HG02852 (cell line): ENCODE measurements around the gene SCN7A.
A peak's percentile ranks its signal among the peaks of the same experiment; 100 is the strongest.
"Not testable (repeated sequence)": the region's sequence is repeated elsewhere in the genome, so short reads cannot be mapped to it uniquely, and the experiment has no call there.

ENCODE experiments used
- ATAC-seq: cut with Tn5 transposase; IDR thresholded peaks from one replicate; pipeline ENCODE4 v1.9.1; 2021; ENCODE audit warnings: mild to moderate bottlenecking, moderate library complexity; ENCODE audit not compliant: unreplicated experiment

SCN7A gene

DNA sequence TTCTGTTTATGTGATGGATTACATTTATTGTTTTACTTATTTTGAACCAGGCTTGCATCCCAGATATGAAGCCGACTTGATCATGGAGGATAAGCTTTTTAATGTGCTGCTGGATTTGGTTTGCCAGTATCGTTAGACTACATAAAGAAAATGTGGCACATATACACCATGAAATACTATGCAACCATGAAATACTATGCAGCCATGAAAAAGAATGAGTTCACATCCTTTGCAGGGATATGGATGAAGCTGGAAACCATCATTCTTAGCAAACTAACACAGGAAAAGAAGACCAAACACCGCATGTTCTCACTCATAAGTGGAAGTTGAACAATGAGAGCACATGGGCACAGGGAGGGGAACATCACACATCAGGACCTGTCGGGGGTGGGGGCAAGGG is 38.2 kb downstream of the SCN7A start:
- not testable (repeated sequence) for ATAC-seq

DNA sequence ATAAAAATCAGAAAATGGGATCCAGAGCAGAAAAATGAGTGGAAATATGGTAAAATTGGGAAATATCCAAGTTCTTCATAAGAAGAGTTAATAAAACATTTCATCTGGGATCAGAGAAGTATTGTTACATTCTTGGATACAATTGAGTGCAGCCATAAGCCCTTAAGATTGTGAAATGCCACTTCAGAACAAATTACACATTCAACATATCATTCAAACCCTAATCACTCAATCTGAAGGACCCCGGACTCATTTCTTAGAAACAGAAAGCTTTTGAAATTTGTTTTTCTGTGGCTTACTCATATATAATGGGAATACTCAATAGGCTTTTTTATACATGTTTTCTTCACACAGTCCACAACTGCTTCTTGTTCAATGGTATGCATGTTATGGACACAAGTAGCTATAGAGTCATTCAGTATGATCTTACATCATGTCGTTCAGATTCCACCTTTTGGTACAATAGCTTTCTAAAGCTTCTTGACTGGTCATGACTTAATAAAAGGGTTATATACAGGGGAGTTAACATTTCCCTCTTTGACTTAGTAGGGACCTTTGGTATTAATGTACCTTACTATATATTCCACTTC is 39.9 kb downstream of the SCN7A start:
- ATAC-seq, result no peak

DNA sequence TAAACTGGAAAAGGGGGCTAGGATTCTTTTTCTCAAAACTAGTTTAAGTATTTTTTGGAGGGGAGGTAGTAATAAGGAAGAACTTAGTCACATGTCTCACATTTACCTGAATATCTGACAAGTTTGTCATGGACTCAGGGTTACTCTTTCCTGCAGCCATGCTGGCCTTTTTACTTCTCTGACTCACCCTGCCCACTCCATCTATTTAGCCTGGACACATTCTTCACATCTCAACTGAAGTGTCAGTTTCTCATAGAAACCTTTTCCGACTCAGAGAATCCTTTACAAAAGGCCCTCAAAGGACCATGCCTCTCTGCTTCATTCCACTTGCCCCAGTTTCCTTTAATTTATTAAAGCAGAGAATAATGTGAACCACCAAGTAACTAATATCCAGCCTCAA is 42.6 kb downstream of the SCN7A start:
- no peak for ATAC-seq

DNA sequence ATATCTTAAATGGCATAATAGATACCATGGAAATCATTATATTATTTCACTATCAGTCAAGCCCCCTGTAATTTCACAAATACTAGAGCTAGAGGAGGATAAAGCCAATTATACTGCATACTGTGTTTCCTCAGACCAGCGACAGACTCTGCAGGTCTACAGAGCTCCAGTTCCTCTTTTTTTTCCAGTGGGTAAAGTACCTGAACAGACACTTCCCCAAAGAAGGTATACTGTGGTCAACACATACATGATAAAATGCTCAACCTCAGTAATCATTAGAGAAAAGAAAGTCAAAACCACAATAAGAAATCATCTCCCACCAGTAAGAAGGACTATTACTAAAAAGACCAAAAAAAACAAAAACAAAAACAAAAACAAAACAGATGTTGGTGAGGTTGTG is 44.6 kb downstream of the SCN7A start:
- ATAC-seq, result peak; percentile 89

DNA sequence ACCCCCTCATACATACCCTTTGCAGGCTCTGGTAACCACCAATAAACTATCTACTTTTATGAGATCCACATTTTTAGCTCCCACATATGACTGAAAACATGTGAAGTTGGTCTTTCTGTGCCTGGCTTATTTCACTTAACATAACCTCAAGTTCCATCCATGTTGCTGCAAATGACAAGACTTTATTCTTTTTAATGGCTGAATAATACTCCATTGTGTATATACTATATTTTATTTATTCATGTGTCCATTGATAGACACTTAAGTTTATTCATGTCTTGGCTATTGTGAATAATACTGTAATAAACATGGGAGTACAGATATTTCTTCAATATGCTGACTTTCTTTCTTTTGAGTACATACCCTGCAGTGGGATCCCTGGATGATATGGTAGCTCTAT is 45.9 kb downstream of the SCN7A start:
- ATAC-seq, result no peak

DNA sequence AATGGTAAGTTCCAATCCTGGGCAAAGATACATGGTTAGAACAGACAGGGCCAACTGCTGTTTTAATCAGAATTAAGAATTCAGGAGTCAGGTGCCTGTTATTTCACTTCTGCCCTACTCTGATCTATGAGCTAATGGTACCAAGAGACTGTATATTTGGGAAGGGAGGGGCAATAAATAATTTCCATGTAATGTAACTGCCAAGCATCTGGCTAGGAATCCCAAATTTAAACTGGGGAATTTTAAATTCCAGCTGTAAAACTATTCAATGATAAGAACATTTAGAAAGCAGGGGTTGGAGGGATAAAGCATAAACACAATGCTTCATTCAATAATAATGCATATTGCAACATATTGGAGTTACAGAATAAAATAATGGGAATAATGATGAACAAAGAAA is 49.7 kb downstream of the SCN7A start:
- ATAC-seq, result no peak

DNA sequence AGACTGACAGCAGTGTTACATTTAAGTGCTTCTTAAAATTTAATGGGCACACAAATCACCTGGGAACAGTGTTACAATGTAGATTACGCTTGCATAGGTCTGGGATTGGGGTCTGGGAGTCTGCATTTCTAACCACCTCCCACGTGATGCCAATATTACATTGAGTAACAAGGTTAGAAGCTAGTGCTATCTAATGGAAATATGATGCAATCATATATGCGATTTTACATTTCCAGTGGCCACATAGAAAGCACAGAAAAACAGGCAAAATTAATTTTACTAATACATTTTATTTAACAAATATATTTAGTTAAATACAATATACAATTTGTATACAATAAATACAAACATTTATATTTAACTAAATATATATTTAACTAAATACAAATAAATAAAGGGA is 53.7 kb downstream of the SCN7A start:
- no peak for ATAC-seq

DNA sequence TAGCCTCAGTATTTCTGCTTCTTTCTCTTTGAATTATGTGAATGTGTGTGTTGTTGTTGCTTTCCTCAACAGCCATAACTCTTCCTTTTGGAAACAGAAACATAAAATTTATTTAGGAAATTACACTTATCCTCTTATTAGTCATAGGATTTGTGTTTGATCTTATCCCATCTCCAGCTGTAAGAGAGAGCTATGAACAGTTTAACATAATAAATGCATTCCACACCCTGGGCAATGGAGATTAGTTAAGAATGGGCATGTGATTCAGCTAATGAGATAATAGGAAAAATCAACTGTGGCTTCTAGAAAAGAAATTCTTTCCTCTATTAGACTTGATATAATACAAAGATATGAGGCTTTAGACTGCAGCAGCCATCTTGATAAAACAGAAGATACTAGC is 55.0 kb downstream of the SCN7A start:
- ATAC-seq, result no peak

DNA sequence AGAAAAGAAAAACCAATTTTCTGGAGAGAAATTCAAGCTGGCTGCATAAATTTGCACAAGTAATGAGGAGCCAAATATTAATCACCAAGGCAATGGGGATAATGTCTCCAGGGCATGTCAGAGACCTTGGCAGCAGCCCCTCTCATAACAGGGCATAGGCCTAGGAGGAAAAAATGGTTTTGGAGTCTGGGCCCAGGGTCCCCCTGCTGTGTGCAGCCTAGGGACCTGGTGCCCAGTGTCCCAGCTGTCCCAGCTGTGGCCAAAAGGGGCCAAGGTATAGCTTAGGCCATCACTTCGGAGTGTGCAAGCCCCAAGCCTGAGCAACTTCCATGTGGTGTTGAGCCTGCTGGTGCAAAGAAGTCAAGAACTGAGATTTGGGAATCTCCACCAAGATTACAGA is 57.1 kb downstream of the SCN7A start:
- ATAC-seq, result no peak

DNA sequence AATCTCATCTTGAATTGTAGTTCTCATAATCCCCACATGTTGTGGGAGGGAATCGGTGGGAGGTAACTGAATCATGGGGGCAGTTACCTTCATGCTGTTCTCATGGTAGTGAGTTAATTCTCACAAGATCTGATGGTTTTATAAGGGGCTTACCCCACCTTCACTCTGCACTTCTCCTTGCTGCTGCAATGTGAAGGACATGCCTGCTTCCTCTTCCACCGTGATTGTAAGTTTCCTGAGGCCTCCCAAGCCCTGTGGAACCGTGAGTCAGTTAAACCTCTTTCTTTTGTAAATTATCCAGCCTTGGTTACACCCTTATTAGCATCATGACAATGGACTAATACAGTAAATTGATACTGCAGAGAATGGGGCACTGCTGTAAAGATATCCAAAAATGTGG is 57.9 kb downstream of the SCN7A start:
- ATAC-seq, result no peak

DNA sequence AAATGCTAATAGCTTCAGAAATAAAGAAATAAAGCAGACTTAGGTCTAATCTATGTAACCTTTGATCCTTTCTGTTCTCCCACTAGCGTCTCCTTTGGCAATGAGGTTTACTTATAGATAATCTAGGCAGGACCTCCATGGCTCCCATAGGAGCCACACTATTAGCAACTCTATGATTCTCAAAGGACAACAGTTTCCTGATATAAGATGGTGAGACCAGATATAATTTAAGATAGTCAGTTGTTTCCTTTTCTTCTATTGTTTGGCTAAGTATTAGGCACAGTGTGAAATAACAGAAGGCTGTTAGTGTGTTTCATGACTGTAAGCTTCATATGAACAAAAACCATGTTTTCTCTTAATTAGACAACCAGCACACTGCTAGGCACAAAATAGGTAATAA is 59.6 kb downstream of the SCN7A start:
- no peak for ATAC-seq

DNA sequence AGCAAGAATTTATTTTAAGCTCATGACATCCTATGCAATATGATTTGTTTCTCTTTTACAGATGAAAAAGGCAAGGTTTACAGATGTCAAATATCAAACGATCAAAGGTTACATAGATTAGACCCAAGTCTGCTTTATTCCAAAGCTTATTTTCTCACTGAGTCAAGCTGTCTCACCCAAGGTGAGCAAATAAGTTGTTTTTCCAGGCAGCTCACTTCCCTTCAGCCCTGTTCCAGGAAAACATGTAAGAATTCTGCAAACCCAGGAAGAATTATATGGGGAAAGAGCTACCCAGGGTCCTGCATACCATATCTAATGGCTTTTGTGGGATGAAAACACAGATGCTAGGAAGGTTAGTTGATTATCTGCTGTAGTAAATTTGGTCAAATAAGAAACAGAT is 60.6 kb downstream of the SCN7A start:
- no peak for ATAC-seq

DNA sequence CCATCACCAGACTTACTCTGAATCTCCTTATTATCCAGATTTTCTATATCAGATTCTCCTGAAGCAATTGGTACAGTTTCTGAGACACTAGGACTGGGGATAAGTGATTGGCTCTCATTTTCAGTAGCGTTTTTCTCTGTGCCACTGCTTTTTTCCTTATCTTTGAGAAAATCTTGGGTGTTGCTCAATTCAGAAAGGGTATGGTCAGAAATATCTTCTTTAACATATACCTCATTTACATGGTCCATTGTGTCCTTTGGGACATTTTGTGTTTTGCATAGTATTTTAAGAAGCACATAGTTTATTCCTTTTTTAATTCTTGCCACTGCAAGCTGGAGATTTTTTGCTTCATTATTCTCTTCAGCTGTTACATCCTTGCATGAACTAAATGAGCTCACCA is 61.7 kb downstream of the SCN7A start:
- ATAC-seq, result no peak

DNA sequence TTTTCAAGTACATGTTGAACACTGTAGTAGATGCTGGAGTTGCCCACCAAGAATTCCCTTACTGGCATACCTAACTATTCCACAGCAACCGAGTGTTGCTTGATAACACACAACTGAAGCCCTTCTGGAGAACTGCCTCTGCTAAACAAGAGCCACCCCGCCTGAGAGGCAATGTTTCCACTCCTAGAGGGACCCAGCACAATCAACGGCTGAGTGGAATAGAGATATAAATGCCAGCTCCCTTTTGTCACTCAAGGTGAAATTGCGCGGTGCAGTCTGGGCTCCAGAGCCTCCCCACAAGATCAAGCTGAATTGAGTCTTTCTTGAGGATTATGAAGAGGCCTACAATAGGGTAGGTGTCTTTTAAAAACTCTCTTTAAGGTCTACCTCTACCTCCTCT is 69.2 kb downstream of the SCN7A start:
- ATAC-seq, result no peak

DNA sequence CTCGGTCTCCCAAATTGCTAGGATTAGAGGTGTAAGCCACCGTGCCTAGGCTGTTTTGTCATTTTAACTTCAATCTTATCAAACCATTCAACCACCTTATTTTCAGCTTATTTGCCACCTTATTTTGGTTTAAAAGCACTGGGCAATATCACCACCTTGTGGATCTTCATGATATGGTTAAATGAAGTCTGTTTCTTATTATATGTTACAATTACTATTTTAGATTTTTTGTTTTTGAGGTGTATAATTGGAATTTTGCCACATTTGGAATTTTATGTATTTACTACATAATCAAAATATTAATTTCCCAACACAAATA is 74.5 kb downstream of the SCN7A start:
- ATAC-seq, result no peak

DNA sequence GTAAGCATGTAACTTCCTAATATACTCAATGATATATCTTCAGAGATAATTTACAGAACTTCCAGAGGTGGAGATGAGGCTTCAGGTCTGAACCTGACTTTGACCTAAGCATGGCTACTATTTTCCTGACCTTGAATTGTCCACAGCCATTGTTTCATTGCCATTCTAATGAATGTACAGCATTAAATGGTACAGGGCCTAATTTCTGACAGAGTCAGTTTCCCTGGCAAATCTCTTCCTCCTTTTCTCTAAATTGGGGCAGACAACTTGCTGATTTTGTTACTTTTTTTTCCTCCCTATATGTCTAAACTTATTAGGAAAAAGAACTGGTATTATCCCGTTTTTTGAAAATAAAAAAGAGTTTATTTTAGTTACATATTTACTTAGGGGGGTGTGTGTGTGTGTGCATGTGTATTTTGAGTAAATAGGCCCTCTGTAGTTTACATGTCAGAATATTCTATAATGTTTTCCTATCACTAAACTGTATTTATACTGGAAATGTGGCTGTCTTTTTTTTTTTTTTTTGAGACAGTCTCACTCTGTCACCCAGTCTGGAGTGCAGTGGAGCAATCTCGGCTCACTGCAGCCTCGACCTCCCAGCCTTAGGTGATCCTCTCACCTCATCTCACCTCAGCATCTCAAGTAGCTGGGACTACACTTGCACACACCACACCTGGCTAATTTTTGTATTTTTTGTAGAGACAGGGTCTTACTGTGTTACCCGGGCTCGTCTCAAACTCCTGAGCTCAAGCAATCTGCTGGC is 75.0 kb downstream of the SCN7A start:
- no peak for ATAC-seq

DNA sequence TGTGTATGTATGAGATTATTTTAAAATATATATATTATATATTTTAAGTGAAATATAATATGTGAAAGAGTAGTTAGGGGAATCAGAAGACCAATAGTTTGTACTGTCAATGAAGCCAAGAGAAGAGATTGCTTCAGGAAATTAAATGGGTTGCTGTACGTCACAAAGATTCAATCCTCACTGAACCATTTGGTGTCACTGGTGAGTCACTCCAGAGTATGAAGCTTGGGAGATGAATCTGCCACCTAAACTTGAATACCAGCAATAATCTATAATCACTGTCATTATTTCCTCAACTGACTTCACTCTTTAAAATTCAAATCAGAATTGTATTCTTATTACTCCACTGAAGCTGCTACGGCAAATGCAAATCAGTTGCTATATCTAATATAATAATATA is 76.4 kb downstream of the SCN7A start:
- ATAC-seq, result no peak

DNA sequence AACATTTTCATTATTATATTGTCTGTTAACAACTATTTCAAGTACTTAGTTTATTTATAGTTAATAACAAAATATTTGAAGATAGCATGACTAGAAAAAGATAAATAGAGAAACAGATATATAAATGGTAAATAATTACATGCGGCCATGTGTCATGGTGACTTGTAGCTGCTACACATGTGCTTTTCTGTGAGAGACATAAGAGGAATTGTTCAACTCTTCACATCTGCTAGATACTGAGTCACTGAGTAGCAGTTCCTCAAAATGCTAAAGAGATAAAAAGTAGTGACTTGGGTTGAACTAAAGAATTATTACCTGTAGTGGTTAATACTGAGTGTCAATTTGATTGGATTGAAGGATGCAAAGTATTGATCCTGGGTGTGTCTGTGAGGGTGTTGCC is 80.8 kb downstream of the SCN7A start:
- ATAC-seq, result no peak

DNA sequence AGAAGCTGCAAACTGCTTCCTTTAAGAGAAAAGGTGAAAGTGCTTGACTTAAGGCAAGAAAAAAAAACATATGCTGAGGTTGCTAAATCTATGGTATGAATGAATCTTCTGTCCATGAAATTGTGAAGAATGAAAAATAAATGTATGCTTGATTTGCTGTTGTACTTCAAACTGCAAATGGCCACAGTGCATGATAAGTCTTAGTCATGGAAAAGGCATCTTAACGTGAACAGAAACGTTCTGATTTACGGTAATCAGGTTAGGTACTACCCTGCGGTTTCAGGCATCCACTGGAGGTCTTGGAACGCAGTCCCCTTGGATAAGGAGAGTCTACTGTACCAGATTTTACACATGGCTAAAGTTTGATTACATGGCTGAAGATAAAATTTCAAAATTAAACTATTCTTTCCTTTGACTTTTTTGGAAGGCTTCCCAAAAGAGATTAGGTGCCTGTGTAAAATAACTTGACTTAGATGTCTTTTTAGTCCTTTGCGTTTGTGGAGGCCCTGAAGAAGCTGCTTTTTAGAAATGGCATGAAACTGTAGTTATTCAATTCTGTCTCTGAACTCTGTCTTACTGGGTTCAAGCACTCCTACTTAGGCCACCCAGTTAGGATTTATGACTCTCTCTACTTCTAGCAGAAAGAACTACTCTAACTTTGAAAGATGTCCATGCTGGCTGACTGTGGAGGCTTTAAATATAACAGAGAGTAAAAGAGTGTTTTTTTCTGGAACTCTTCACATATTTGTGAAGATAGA is 82.4 kb downstream of the SCN7A start:
- ATAC-seq, result no peak

DNA sequence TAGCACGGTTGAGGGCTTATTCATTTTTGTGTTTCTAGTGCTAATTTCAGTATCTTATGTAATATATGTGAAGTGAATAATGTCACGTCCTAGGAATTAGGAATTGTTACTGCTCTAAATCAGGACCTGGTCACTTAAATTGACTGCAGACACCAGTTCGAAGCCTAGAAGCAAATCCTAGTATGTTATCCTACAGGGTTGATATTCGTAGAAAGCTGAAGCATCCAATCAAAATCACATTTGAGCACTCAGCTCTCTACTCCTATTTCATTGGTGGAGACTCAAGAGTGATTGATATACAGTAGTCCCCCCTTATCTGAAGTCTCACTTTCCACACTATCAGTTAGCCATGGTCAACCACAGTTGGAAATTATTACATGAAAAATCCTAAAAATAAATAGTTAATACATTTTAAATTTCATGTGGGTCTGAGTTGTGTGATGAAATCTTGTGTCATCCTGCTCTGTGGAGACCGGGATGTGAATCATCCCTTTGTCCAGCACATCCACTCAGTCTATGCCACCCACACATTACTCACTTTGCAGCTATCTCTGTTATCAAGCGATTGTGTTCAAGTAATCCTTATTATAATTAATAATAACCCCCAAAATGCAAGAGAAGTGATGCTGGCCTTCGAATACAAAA is 83.1 kb downstream of the SCN7A start:
- no peak for ATAC-seq

DNA sequence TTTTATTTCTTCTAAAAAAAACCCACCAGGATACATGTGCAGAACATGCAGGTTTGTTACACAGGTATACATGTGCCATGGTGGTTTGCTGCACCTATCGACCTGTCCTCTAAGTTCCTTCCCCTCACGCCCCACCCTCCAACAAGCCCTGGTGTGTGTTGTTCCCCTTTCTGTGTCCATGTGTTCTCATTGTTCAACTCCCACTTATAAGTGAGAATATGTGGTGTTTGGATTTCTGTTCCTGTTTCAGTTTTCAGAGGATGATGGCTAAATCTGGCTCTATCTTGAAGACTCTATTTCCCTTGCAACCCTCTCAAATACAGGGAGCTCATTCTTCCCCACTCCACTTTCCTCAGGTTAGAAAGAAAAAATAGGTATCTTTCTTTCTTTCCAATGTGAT is 86.3 kb downstream of the SCN7A start:
- not testable (repeated sequence) for ATAC-seq

DNA sequence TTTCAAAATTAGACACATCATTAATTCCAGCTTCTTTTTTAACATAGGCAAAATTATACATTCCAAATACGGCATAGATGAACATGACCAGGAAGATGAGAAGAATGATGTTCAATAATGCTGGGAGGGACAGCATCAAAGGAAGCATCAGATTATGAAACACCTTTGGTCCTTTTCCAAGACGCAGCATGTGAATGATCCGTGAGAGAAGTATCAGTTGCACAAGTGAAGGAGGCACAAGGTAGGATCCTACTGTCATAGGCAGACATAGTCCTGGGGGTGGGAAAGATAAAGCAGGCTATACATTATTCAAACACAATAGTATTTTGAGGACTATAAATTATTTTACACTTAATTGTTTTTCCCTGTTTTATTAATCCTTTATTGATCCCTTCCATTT is 87.7 kb downstream of the SCN7A start:
- no peak for ATAC-seq
